HepG2 (cell line): ENCODE data around the gene GSTP1. TPM values are rescaled to one million over a fixed set of nuclear protein-coding genes. Genes with fewer than 3 reads are reported as not detected.
A peak's percentile ranks its signal among the peaks of the same experiment; 100 is the strongest.

ENCODE experiments used
- DBP ChIP-seq: sonication (generic); formaldehyde crosslinking; IDR thresholded peaks from 2 replicates; pipeline ENCODE4 v1.4.0; 2020; ENCODE audit warnings: missing genetic modification reagents; ENCODE audit errors: not compliant biosample characterization
- JARID2 ChIP-seq: sonication (generic); formaldehyde crosslinking; IDR thresholded peaks from 2 replicates; pipeline ENCODE4 v1.8.1; 2023; ENCODE audit warnings: missing genetic modification reagents, inconsistent platforms; ENCODE audit not compliant: insufficient replicate concordance
- NRL ChIP-seq: sonication (generic); formaldehyde crosslinking; IDR thresholded peaks from 2 replicates; pipeline ENCODE4 v1.5.0; 2020; ENCODE audit warnings: missing genetic modification reagents, mild to moderate bottlenecking, moderate library complexity, borderline replicate concordance
- RCOR2 ChIP-seq: IDR thresholded peaks from 2 replicates; pipeline ENCODE4 v1.6.1; 2016; ENCODE audit warnings: missing biosample characterization, missing genetic modification reagents
- SNAPC4 ChIP-seq: sonication (generic); formaldehyde crosslinking; IDR thresholded peaks from 2 replicates; pipeline ENCODE4 v1.4.0; 2020; ENCODE audit warnings: mild to moderate bottlenecking, missing genetic modification reagents
- THYN1 ChIP-seq: sonication (generic); formaldehyde crosslinking; IDR thresholded peaks from 2 replicates; pipeline ENCODE4 v1.8.1; 2023; ENCODE audit warnings: low read depth, mild to moderate bottlenecking, moderate library complexity, missing genetic modification reagents, borderline replicate concordance
- ZC3H13 ChIP-seq: sonication (generic); formaldehyde crosslinking; IDR thresholded peaks from 2 replicates; pipeline ENCODE4 v1.8.1; 2023; ENCODE audit warnings: mild to moderate bottlenecking, missing genetic modification reagents, moderate library complexity
- ZMYM3 ChIP-seq: sonication (generic); formaldehyde crosslinking; IDR thresholded peaks from 2 replicates; pipeline ENCODE4 v1.5.1; 2020; ENCODE audit warnings: mild to moderate bottlenecking, missing genetic modification reagents
- ZNF121 ChIP-seq: sonication (generic); formaldehyde crosslinking; IDR thresholded peaks from 2 replicates; pipeline ENCODE4 v1.5.0; 2020; ENCODE audit warnings: mild to moderate bottlenecking, missing genetic modification reagents
- ZNF768 ChIP-seq: sonication (generic); formaldehyde crosslinking; IDR thresholded peaks from 2 replicates; pipeline ENCODE4 v1.4.0; 2020; ENCODE audit warnings: missing genetic modification reagents
- polyA plus RNA-seq, 8 experiments: library from polyadenylated mRNA; depleted of rRNA in 3 of 8; stranded (reverse) in 7 of 8; unstranded in 1 of 8; fragments of >200 nt; fragmentation: Illumina TruSeq in 4 of 8; extraction: Trizol in 4 of 8; gene quantifications; 2 replicates each; pipeline versions ENCODE4 v1.2.1 to v1.2.3, GENCODE V29; 2011 to 2016; ENCODE audit warnings: low read depth in 4 of 8, missing spikeins in 1 of 8, mixed read lengths in 1 of 8; ENCODE audit not compliant: insufficient read depth in 1 of 8
- total RNA-seq, 5 experiments: library from RNA; depleted of rRNA; stranded (reverse); fragments of >200 nt; fragmentation: Illumina TruSeq; extraction: Trizol; gene quantifications; 2 replicates each; pipeline ENCODE4 v1.2.3, GENCODE V29; 2016; ENCODE audit warnings: low read depth in 1 of 5
- TF ChIP-seq, protein P1 (sequence below), 2 experiments: sonication (generic) in 1 of 2; formaldehyde crosslinking in 1 of 2; IDR thresholded peaks; 2 replicates each; pipeline versions ENCODE4 v1.4.0 to v1.6.1; 2018 to 2020; ENCODE audit warnings: missing genetic modification reagents in 2 of 2, borderline replicate concordance in 1 of 2, low read depth in 1 of 2, mild to moderate bottlenecking in 1 of 2, missing biosample characterization in 1 of 2
- TF ChIP-seq, protein P2 (sequence below): sonication (generic); formaldehyde crosslinking; IDR thresholded peaks from 2 replicates; pipeline ENCODE4 v1.5.1; 2020; ENCODE audit warnings: missing genetic modification reagents, mild to moderate bottlenecking, borderline replicate concordance
- TF ChIP-seq, protein P3 (sequence below): sonication (generic); formaldehyde crosslinking; IDR thresholded peaks from 2 replicates; pipeline ENCODE4 v1.8.1; 2022; ENCODE audit warnings: low read depth, mild to moderate bottlenecking, missing genetic modification reagents

Gene GSTP1
- total and polyA plus RNA-seq, 2 of the 13 experiments (the other 11 are each of a cell fraction or from before 2014, with no cell fraction given) = not detected

DNA sequence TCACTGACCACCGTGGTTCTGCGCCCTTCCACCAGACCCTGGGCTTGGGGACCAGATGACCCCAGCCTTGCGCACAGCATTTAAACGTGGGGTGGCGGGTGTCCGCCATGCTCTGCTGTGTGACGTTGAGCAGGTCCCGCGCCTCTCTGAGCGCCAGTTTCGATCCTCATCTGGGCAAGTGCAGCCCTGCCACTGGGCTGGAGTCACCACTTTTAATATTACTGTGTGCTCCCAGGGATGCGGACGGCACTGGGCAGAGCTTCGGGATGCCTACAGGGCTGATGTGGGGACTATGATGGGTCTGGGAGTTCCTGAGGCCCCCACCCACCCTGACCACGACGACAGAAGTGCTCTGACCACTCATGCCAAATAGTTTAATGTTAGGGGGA lies 47.3 kb downstream of the GSTP1 start (continued):
- TF ChIP-seq SNAPC4 (no peak), ZNF121 (0 out of 2 replicates have a peak, but pooled peaks have one; percentile 11), THYN1 (no peak), ZMYM3 (CRISPR knock-in tag) (peak; percentile 97), ZNF768 (CRISPR knock-in tag) (peak; percentile 100), NRL (CRISPR knock-in tag) (0 out of 2 replicates have a peak, but pooled peaks have one; percentile 12), RCOR2 (CRISPR knock-in tag) (peak; percentile 37; the same call in 1 of the 2 replicates), ZC3H13 (CRISPR knock-in tag) (peak; percentile 44; the same call in 1 of the 2 replicates), JARID2 (CRISPR knock-in tag) (peak; percentile 37), DBP (no peak)
- TF ChIP-seq, protein P1, sequence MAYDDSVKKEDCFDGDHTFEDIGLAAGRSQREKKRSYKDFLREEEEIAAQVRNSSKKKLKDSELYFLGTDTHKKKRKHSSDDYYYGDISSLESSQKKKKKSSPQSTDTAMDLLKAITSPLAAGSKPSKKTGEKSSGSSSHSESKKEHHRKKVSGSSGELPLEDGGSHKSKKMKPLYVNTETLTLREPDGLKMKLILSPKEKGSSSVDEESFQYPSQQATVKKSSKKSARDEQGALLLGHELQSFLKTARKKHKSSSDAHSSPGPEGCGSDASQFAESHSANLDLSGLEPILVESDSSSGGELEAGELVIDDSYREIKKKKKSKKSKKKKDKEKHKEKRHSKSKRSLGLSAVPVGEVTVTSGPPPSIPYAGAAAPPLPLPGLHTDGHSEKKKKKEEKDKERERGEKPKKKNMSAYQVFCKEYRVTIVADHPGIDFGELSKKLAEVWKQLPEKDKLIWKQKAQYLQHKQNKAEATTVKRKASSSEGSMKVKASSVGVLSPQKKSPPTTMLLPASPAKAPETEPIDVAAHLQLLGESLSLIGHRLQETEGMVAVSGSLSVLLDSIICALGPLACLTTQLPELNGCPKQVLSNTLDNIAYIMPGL (CRISPR knock-in tag; IDR thresholded peaks at IDR 0.05; ENCODE audit: borderline replicate concordance in 1 of 2, low read depth in 1 of 2) = 0 out of 4 replicates have a peak, but pooled peaks of 1 of the 2 experiments have one; percentile 35
- TF ChIP-seq, protein P2, sequence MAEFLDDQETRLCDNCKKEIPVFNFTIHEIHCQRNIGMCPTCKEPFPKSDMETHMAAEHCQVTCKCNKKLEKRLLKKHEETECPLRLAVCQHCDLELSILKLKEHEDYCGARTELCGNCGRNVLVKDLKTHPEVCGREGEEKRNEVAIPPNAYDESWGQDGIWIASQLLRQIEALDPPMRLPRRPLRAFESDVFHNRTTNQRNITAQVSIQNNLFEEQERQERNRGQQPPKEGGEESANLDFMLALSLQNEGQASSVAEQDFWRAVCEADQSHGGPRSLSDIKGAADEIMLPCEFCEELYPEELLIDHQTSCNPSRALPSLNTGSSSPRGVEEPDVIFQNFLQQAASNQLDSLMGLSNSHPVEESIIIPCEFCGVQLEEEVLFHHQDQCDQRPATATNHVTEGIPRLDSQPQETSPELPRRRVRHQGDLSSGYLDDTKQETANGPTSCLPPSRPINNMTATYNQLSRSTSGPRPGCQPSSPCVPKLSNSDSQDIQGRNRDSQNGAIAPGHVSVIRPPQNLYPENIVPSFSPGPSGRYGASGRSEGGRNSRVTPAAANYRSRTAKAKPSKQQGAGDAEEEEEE (CRISPR knock-in tag) = no peak
- TF ChIP-seq, protein P3, sequence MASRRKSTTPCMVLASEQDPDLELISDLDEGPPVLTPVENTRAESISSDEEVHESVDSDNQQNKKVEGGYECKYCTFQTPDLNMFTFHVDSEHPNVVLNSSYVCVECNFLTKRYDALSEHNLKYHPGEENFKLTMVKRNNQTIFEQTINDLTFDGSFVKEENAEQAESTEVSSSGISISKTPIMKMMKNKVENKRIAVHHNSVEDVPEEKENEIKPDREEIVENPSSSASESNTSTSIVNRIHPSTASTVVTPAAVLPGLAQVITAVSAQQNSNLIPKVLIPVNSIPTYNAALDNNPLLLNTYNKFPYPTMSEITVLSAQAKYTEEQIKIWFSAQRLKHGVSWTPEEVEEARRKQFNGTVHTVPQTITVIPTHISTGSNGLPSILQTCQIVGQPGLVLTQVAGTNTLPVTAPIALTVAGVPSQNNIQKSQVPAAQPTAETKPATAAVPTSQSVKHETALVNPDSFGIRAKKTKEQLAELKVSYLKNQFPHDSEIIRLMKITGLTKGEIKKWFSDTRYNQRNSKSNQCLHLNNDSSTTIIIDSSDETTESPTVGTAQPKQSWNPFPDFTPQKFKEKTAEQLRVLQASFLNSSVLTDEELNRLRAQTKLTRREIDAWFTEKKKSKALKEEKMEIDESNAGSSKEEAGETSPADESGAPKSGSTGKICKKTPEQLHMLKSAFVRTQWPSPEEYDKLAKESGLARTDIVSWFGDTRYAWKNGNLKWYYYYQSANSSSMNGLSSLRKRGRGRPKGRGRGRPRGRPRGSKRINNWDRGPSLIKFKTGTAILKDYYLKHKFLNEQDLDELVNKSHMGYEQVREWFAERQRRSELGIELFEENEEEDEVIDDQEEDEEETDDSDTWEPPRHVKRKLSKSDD = 0 out of 2 replicates have a peak, but pooled peaks have one; percentile 35
